Motor neuron (in vitro differentiated cells): Measurements from ENCODE around the gene USP31. TPM values are rescaled to one million over a fixed set of nuclear protein-coding genes. Genes with fewer than 3 reads are reported as not detected.

Source experiments
- ATAC-seq, 8 experiments: fragments of 200-7000 bp; cut with Tn5 transposase; replicated peaks in 6 of 8; 2 replicates each; pipeline ENCODE4 v1.8.0; 2021; ENCODE audit warnings: mild to moderate bottlenecking in 8 of 8, moderate library complexity in 8 of 8
- H3K27ac ChIP-seq, 2 donors: fragments of 250-450 bp; sonication (Bioruptor Pico); 2 replicates each; pipeline ENCODE4 v1.9.0; 2021; ENCODE audit warnings: antibody characterized with exemption in 2 of 2, mild to moderate bottlenecking in 2 of 2, moderate library complexity in 1 of 2
- H3K4me1 ChIP-seq, 2 donors: fragments of 250-450 bp; sonication (Bioruptor Pico); replicated peaks in 1 of 2; 2 replicates each; pipeline ENCODE4 v1.6.1; 2021; ENCODE audit warnings: antibody characterized with exemption in 2 of 2, mild to moderate bottlenecking in 2 of 2, moderate library complexity in 1 of 2
- H3K4me3 ChIP-seq, 5 donors: fragments of 250-450 bp; sonication (Bioruptor Pico); 2 replicates each; pipeline ENCODE4 v1.9.0; 2021; ENCODE audit warnings: antibody characterized with exemption in 5 of 5, mild to moderate bottlenecking in 5 of 5, moderate library complexity in 4 of 5
- WGBS, 10 experiments: fragments of 450-650 bp; shearing (Covaris generic); methylation state at CpG; one replicate each; pipeline ENCODE4 v1.0.0; 2022; 5-methylcytosine and 5-hydroxymethylcytosine counted together
- in situ Hi-C, 9 experiments: fragments of 400-800 bp; cut with MboI; loops; one replicate each; pipeline ENCODE4 v1.15.0; 2021; ENCODE audit warnings: low sequenced_read_pairs in 9 of 9, low pct_unique_long_range_greater_than_20kb in 2 of 9; ENCODE audit not compliant: unreplicated experiment in 9 of 9
- total RNA-seq, 8 experiments: library from RNA; unstranded; fragments of 300-600 nt; gene quantifications; 2 replicates each; pipeline versions ENCODE4 v1.2.3 to v1.2.4, GENCODE V29; 2022

USP31 gene
- total RNA-seq, 8 experiments from 2014 or later: 4.9 to 11.8 (median 9.5) TPM

DNA sequence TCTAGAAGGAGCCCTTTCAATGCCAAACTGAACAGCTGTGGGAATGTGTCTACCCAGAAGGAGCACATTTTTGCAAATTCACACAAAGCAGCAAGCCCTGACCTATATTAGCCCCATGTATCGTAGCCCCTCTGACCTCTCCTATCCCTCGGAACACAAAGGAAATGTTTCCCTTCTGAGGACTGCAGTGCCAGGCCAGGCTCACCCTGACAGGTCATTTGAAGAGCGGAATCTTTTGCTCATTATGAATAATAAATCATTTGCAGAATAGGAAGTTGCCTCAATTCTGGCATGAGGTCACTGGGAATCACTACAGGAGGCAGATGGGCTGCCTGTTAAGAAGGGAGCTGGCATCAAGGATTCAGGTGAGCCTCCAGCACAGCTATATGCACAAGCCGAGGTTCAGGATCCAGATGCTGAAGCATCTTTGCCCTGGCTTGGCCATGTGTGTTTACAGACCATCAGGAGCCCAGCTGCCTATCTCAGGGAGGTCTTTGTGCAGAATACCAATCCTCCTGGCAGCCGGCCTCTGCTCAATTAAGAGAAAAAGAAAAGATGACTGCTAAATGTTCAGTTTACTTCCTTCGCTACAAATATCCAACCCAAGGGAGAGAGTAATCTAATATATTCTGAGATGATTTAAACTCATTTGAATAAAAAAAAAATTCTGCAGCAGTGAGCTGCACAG is 119.4 kb downstream of the USP31 start:
- in situ Hi-C loops: loop anchor here in 1 of 9 experiments (25.0 kb wide), 1 partner anchor 93 kb away; no protein-coding TSS in a partner anchor
- Histone ChIP-seq H3K4me3 (no peak overlapping the region), H3K4me1 (peaks cover 10 to 22% of the 10 kb centered on the region in 2 donors), H3K27ac (no peak overlapping the region)
- 0 to 80% (median 42%) methylated on average over 1 to 5 of the region's 6 CpGs; no CpG with 5 or more reads in 2 of the 10 experiments for WGBS, 10 experiments
- ATAC-seq: peak in 4 of 8 experiments; percentile 36 to 57 (median 54)

GRCh38 chr16:23027386-23027785 is 121.9 kb downstream of the USP31 start:
- H3K4me3 ChIP-seq: no peak overlapping the region
- in situ Hi-C loops: loop anchor here in 1 of 9 experiments (25.0 kb wide), 1 partner anchor 90 kb away; no protein-coding TSS in a partner anchor
- H3K4me1 ChIP-seq: peaks cover 10 to 26% of the 10 kb centered on the region in 2 donors
- ATAC-seq: no peak
- H3K27ac ChIP-seq: no peak overlapping the region
- 80% methylated on average over 1 of the region's 1 CpG; no CpG with 5 or more reads in 9 of the 10 experiments for whole genome bisulfite sequencing, 10 experiments

GRCh38 chr16:23026784-23027362 is 122.4 kb downstream of the USP31 start:
- no peak overlapping the region for H3K27ac ChIP-seq
- in situ Hi-C loops: loop anchor here in 1 of 9 experiments (25.0 kb wide), 1 partner anchor 90 kb away; no protein-coding TSS in a partner anchor
- WGBS, 10 experiments: 0 to 83% (median 41%) methylated on average over 1 to 3 of the region's 3 CpGs; no CpG with 5 or more reads in 2 of the 10 experiments
- peaks cover 10 to 26% of the 10 kb centered on the region in 2 donors for H3K4me1 ChIP-seq
- no peak overlapping the region for H3K4me3 ChIP-seq
- ATAC-seq: peak in 4 of 8 experiments; percentile 20 to 50 (median 34)

DNA sequence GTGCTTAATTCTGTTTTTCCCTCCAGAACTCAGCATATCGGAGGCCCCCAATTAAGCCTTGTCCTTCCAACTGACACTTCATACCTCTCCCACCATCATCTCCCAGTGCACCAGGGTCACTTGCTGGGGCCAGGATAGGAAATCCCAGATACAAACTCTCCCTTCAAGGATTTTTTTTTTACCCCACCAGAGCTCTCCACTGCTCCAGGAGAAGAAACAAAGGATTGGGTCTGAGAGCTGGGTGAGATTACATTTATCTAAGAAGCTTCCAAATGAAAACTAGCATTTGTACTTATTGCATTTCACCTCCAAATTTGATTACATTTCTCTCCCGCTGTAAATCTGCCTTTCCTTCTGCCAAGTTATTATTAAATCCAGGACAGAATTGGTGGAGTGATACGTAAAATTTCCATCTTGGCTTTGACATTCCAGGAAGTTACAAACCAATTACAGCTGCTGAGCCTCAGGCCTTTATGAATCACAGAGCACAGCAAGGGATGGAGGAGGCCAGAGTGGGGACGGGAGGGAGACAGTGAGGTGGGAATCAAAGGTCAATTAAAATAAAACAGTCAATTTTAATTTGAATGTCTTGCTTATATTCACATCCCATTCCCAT is 123.5 kb downstream of the USP31 start:
- peaks cover 9 to 26% of the 10 kb centered on the region in 2 donors for H3K4me1 ChIP-seq
- in situ Hi-C loops: loop anchor here in 1 of 9 experiments (25.0 kb wide), 1 partner anchor 88 kb away; no protein-coding TSS in a partner anchor
- ATAC-seq: peak in 5 of 8 experiments; percentile 34 to 96 (median 69)
- no peak overlapping the region for H3K27ac ChIP-seq
- WGBS, 10 experiments: 0 to 75% (median 57%) methylated on average over 1 to 4 of the region's 4 CpGs
- H3K4me3 ChIP-seq: no peak overlapping the region

- WGBS, 10 experiments: 33 to 86% (median 45%) methylated on average over 1 to 4 of the region's 4 CpGs
- no peak for ATAC-seq
- H3K4me3 ChIP-seq: no peak overlapping the region
These were observed 125.2 kb downstream of the USP31 start for GRCh38 chr16:23024044-23024443.

GRCh38 chr16:23020084-23020483 is 129.2 kb downstream of the USP31 start:
- in situ Hi-C loops: no loop called here
- H3K27ac ChIP-seq: no peak overlapping the region
- no peak for ATAC-seq
- H3K4me1 ChIP-seq: peaks cover 4 to 10% of the 10 kb centered on the region in 2 donors
- no peak overlapping the region for H3K4me3 ChIP-seq
- WGBS, 10 experiments: 17 to 100% (median 82%) methylated on average over 1 to 3 of the region's 3 CpGs; no CpG with 5 or more reads in 3 of the 10 experiments

More at GRCh38 chr16:23024044-23024443, 125.2 kb downstream of the USP31 start:
- Histone ChIP-seq H3K27ac (no peak overlapping the region), H3K4me1 (peaks cover 0 to 10% of the 10 kb centered on the region in 2 donors)
- in situ Hi-C loops: no loop called here

- 0 to 83% (median 16%) methylated on average over 1 of the region's 1 CpG; no CpG with 5 or more reads in 6 of the 10 experiments for WGBS, 10 experiments
- no peak overlapping the region for H3K27ac ChIP-seq
- peaks cover 4 to 5% of the 10 kb centered on the region in 2 donors for H3K4me1 ChIP-seq
- in situ Hi-C loops: no loop called here
- no peak overlapping the region for H3K4me3 ChIP-seq
- ATAC-seq: no peak
These were observed 132.9 kb downstream of the USP31 start for GRCh38 chr16:23016368-23016767.

DNA sequence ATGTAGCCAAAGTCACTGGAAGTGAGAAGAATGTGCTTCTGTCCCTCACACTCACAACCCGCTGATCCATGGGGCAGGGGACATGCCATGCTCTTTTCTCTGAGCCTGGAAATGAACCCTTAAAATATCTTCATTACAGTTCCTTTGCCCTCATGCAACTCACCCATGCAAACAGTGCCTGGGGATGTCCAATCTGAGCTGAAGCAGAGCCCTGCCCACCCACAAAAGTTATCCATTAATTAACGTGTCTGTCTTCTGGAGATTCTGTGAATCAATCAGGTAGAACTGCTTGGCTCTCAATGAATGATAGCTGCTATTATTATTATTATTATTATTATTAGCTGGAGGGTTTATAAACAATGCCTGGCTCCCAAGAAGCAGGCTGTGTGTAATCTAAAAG is 133.7 kb downstream of the USP31 start:
- 20 to 89% (median 64%) methylated on average over 1 to 2 of the region's 2 CpGs; no CpG with 5 or more reads in 5 of the 10 experiments for WGBS, 10 experiments
- in situ Hi-C loops: no loop called here
- no peak for ATAC-seq
- no peak overlapping the region for H3K27ac ChIP-seq
- peaks cover 4 to 5% of the 10 kb centered on the region in 2 donors for H3K4me1 ChIP-seq
- H3K4me3 ChIP-seq: no peak overlapping the region

- Histone ChIP-seq H3K27ac (no peak overlapping the region), H3K4me1 (peaks cover 4 to 5% of the 10 kb centered on the region in 2 donors), H3K4me3 (no peak overlapping the region)
- ATAC-seq: no peak
- in situ Hi-C loops: no loop called here
- 0 to 100% (median 40%) methylated on average over 1 to 2 of the region's 2 CpGs; no CpG with 5 or more reads in 3 of the 10 experiments for WGBS, 10 experiments
These were observed 134.7 kb downstream of the USP31 start for GRCh38 chr16:23014592-23014991.

Other genes with a start within 250 kb of the USP31 start
- under 1 TPM in 5 of 8 experiments, not detected in 3; under 0.01 to 0.19 (median 0.10) TPM for gene SCNN1G, start 33.3 kb upstream of the USP31 start, total RNA-seq
- gene SCNN1B, start 152.8 kb upstream of the USP31 start, total RNA-seq: under 1 TPM in 4 of 8 experiments, not detected in 4; 0.25 to 0.85 (median 0.59) TPM